Trophoblast cell (in vitro differentiated cells and primary cell): Measurements from ENCODE around the gene POC1B.

Experiments used
- DNase-seq, 2 donors: peaks; one replicate each; pipeline ENCODE4 v3.0.0-alpha.2; 2016
- H2AFZ ChIP-seq: 2 replicates; pipeline ENCODE4 v1.6.1; 2013; ENCODE audit warnings: low read length, moderate library complexity, mild to moderate bottlenecking; ENCODE audit not compliant: insufficient read depth, poor library complexity
- H2AK5ac ChIP-seq: 2 replicates; pipeline ENCODE4 v1.6.1; 2013; ENCODE audit warnings: mild to moderate bottlenecking, low read length
- H2BK120ac ChIP-seq: 2 replicates; pipeline ENCODE4 v1.6.1; 2013; ENCODE audit warnings: low read length, mild to moderate bottlenecking, moderate library complexity; ENCODE audit not compliant: insufficient read depth, poor library complexity
- H2BK12ac ChIP-seq: 2 replicates; pipeline ENCODE4 v1.6.1; 2013; ENCODE audit warnings: mild to moderate bottlenecking, low read length, moderate library complexity
- H2BK5ac ChIP-seq: 2 replicates; pipeline ENCODE4 v1.6.1; 2013; ENCODE audit warnings: low read length, low read depth, moderate library complexity, mild to moderate bottlenecking; ENCODE audit not compliant: poor library complexity
- H3K14ac ChIP-seq: 2 replicates; pipeline ENCODE4 v1.6.1; 2013; ENCODE audit warnings: mild to moderate bottlenecking, low read length
- H3K18ac ChIP-seq: 2 replicates; pipeline ENCODE4 v1.6.1; 2013; ENCODE audit warnings: mild to moderate bottlenecking, low read length
- H3K23ac ChIP-seq: 2 replicates; pipeline ENCODE4 v1.6.1; 2013; ENCODE audit warnings: low read length
- H3K27ac ChIP-seq: 2 replicates; pipeline ENCODE4 v1.5.1; 2013; ENCODE audit warnings: low read depth, mild to moderate bottlenecking, inconsistent platforms, low read length, moderate library complexity
- H3K27me3 ChIP-seq: 2 replicates; pipeline ENCODE4 v1.6.1; 2013; ENCODE audit warnings: inconsistent platforms, mild to moderate bottlenecking, low read length, moderate library complexity; ENCODE audit not compliant: insufficient read depth
- H3K36me3 ChIP-seq, 2 experiments: 1 replicate in 1 of 2; 2 replicates in 1 of 2; pipeline ENCODE4 v1.6.1; 2013; ENCODE audit warnings: low read length in 2 of 2, mild to moderate bottlenecking in 2 of 2, moderate library complexity in 1 of 2; ENCODE audit not compliant: insufficient read depth in 2 of 2, control insufficient read depth in 1 of 2
- H3K4ac ChIP-seq: 2 replicates; pipeline ENCODE4 v1.6.1; 2013; ENCODE audit warnings: low read depth, mild to moderate bottlenecking, low read length, moderate library complexity
- H3K4me1 ChIP-seq, 2 experiments: 1 replicate in 1 of 2; 2 replicates in 1 of 2; pipeline ENCODE4 v1.6.1; 2013; ENCODE audit warnings: low read length in 2 of 2, mild to moderate bottlenecking in 2 of 2, moderate library complexity in 1 of 2; ENCODE audit not compliant: insufficient read depth in 2 of 2, control insufficient read depth in 1 of 2
- H3K4me2 ChIP-seq: 2 replicates; pipeline ENCODE4 v1.6.1; 2013; ENCODE audit warnings: inconsistent platforms, mild to moderate bottlenecking, low read length, moderate library complexity
- H3K4me3 ChIP-seq: 2 replicates; pipeline ENCODE4 v1.5.1; 2013; ENCODE audit warnings: mild to moderate bottlenecking, low read depth, low read length, inconsistent platforms
- H3K79me1 ChIP-seq: one replicate; pipeline ENCODE4 v1.6.1; 2013; ENCODE audit warnings: low read length
- H3K79me2 ChIP-seq: 2 replicates; pipeline ENCODE4 v1.6.1; 2013; ENCODE audit warnings: low read length, mild to moderate bottlenecking; ENCODE audit not compliant: control insufficient read depth, insufficient read depth, poor library complexity
- H3K9ac ChIP-seq: 2 replicates; pipeline ENCODE4 v1.6.1; 2013; ENCODE audit warnings: mild to moderate bottlenecking, low read length
- H3K9me3 ChIP-seq: 2 replicates; pipeline ENCODE4 v1.6.1; 2013; ENCODE audit warnings: low read depth, mild to moderate bottlenecking, control low read depth, inconsistent platforms, low read length; ENCODE audit not compliant: insufficient read depth
- H4K12ac ChIP-seq: 2 replicates; pipeline ENCODE4 v1.6.1; 2013; ENCODE audit warnings: low read depth, mild to moderate bottlenecking, low read length, moderate library complexity
- H4K8ac ChIP-seq: 2 replicates; pipeline ENCODE4 v1.6.1; 2013; ENCODE audit warnings: low read depth, mild to moderate bottlenecking, low read length, moderate library complexity
- H4K91ac ChIP-seq: one replicate; pipeline ENCODE4 v1.6.1; 2013; ENCODE audit warnings: low read depth, mild to moderate bottlenecking, low read length, moderate library complexity
- WGBS: extraction: QIAGEN DNeasy Blood & Tissue Kit; methylation state at CpG from one replicate; pipeline ENCODE4 v1.1.7; 2013; ENCODE audit warnings: missing lambda C conversion rate; ENCODE audit not compliant: insufficient read length, insufficient coverage; ENCODE audit errors: extremely low coverage; 5-methylcytosine and 5-hydroxymethylcytosine counted together

POC1B gene

GRCh38 chr12:89514751-89515150 lies 11.1 kb downstream of the POC1B start:
- WGBS, result no CpG with 5 or more reads among the region's 1 CpG
- no peak overlapping the region for H2AFZ ChIP-seq
- no peak overlapping the region for H2BK12ac ChIP-seq
- no peaks in the 10 kb centered on the region for H3K79me1 ChIP-seq
- no peak overlapping the region for H3K4me3 ChIP-seq
- H3K14ac ChIP-seq, result no peak overlapping the region
- no peaks in the 10 kb centered on the region for H3K79me2 ChIP-seq
- H3K9me3 ChIP-seq, result no peaks in the 10 kb centered on the region
- H3K4me1 ChIP-seq, result no peaks in the 10 kb centered on the region
- no peak overlapping the region for H3K18ac ChIP-seq
- no peak for DNase-seq
- H2BK5ac ChIP-seq, result no peak overlapping the region
- H3K23ac ChIP-seq, result no peak overlapping the region
- H4K12ac ChIP-seq, result no peak overlapping the region
- H3K36me3 ChIP-seq, result no peaks in the 10 kb centered on the region
- no peak overlapping the region for H2AK5ac ChIP-seq
- H2BK120ac ChIP-seq, result no peak overlapping the region
- no peak overlapping the region for H3K4me2 ChIP-seq
- no peak overlapping the region for H3K9ac ChIP-seq
- H4K91ac ChIP-seq, result no peak overlapping the region
- no peaks in the 10 kb centered on the region for H3K27me3 ChIP-seq
- no peak overlapping the region for H3K4ac ChIP-seq
- no peak overlapping the region for H3K27ac ChIP-seq
- H4K8ac ChIP-seq, result no peak overlapping the region

- Histone ChIP-seq H3K23ac (no peak overlapping the region), H3K4ac (no peak overlapping the region), H3K79me2 (no peaks in the 10 kb centered on the region), H3K4me3 (no peak overlapping the region), H4K12ac (no peak overlapping the region), H2AK5ac (no peak overlapping the region), H2BK12ac (no peak overlapping the region), H3K14ac (no peak overlapping the region), H3K18ac (no peak overlapping the region), H2AFZ (no peak overlapping the region), H2BK120ac (no peak overlapping the region), H2BK5ac (no peak overlapping the region), H3K4me2 (no peak overlapping the region), H3K36me3 (no peaks in the 10 kb centered on the region), H4K91ac (no peak overlapping the region), H3K79me1 (no peaks in the 10 kb centered on the region), H3K27ac (no peak overlapping the region), H3K27me3 (no peaks in the 10 kb centered on the region), H4K8ac (no peak overlapping the region), H3K9me3 (no peaks in the 10 kb centered on the region), H3K4me1 (no peaks in the 10 kb centered on the region), H3K9ac (no peak overlapping the region)
- WGBS, result no CpG with 5 or more reads among the region's 4 CpGs
- no peak for DNase-seq
Observed at GRCh38 chr12:89513544-89513943, 12.3 kb downstream of the POC1B start.

- no CpG with 5 or more reads among the region's 9 CpGs for WGBS
Observed at GRCh38 chr12:89507015-89507824, 18.6 kb downstream of the POC1B start.

DNA sequence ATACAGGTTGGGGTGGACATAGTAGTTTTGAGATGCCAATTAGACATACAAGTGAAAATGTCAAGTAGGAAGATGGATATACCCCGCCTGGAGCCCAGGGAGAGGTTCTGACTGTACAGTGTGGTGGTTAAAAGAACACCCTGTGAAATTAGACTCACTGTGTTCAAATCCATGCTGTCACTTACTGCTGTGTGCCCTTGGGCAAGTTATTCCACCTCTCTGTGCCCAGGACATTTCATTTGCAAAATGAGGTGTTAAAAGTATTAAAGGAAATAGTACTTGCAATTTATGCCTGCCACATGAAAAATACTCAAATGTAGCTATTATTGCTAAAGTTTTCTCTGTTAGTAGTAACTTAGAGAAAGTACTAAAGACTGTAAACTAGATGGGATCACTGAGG lies 19.8 kb downstream of the POC1B start:
- no peak overlapping the region for H3K23ac ChIP-seq
- no peak overlapping the region for H4K91ac ChIP-seq
- H3K79me2 ChIP-seq, result no peaks in the 10 kb centered on the region
- no peaks in the 10 kb centered on the region for H3K9me3 ChIP-seq
- no peak overlapping the region for H3K4me3 ChIP-seq
- H2BK120ac ChIP-seq, result no peak overlapping the region
- WGBS, result no CpG with 5 or more reads among the region's 1 CpG
- DNase-seq, result no peak
- no peak overlapping the region for H2AK5ac ChIP-seq
- no peak overlapping the region for H3K4ac ChIP-seq
- H2AFZ ChIP-seq, result no peak overlapping the region
- H3K4me2 ChIP-seq, result no peak overlapping the region
- no peak overlapping the region for H3K14ac ChIP-seq
- no peak overlapping the region for H3K18ac ChIP-seq
- no peak overlapping the region for H3K9ac ChIP-seq
- no peak overlapping the region for H4K8ac ChIP-seq
- H3K36me3 ChIP-seq, result no peaks in the 10 kb centered on the region
- H2BK5ac ChIP-seq, result no peak overlapping the region
- H3K27ac ChIP-seq, result no peak overlapping the region
- no peaks in the 10 kb centered on the region for H3K79me1 ChIP-seq
- no peak overlapping the region for H2BK12ac ChIP-seq
- no peaks in the 10 kb centered on the region for H3K27me3 ChIP-seq
- no peak overlapping the region for H4K12ac ChIP-seq
- no peaks in the 10 kb centered on the region for H3K4me1 ChIP-seq

More at GRCh38 chr12:89507015-89507824, 18.6 kb downstream of the POC1B start:
- H2BK5ac ChIP-seq, result no peak overlapping the region
- no peaks in the 10 kb centered on the region for H3K27me3 ChIP-seq
- no peak overlapping the region for H2AFZ ChIP-seq
- H3K9me3 ChIP-seq, result no peaks in the 10 kb centered on the region
- H4K12ac ChIP-seq, result no peak overlapping the region
- no peak overlapping the region for H3K14ac ChIP-seq
- no peaks in the 10 kb centered on the region for H3K79me1 ChIP-seq
- H2AK5ac ChIP-seq, result no peak overlapping the region
- H4K91ac ChIP-seq, result no peak overlapping the region
- H3K18ac ChIP-seq, result no peak overlapping the region
- H3K4ac ChIP-seq, result no peak overlapping the region
- H4K8ac ChIP-seq, result no peak overlapping the region
- no peak overlapping the region for H2BK12ac ChIP-seq
- H3K4me1 ChIP-seq, result no peaks in the 10 kb centered on the region
- H3K4me3 ChIP-seq, result no peak overlapping the region
- no peak overlapping the region for H3K23ac ChIP-seq
- no peak overlapping the region for H3K4me2 ChIP-seq
- H3K9ac ChIP-seq, result no peak overlapping the region
- no peaks in the 10 kb centered on the region for H3K79me2 ChIP-seq
- DNase-seq, result no peak
- H3K27ac ChIP-seq, result no peak overlapping the region
- no peaks in the 10 kb centered on the region for H3K36me3 ChIP-seq
- H2BK120ac ChIP-seq, result no peak overlapping the region
